Parathyroid adenoma (tissue), 2 donors: ENCODE results near the gene OVOL3.
A peak's percentile ranks its signal among the peaks of the same experiment; 100 is the strongest.

Experiments used
- H2AFZ ChIP-seq: fragments of 300-600 bp; sonication (generic); one replicate; pipeline ENCODE4 v1.7.0; 2017; ENCODE audit warnings: antibody characterized with exemption, mild to moderate bottlenecking
- H3K27ac ChIP-seq: fragments of 300-600 bp; sonication (generic); one replicate; pipeline ENCODE4 v1.7.0; 2017
- H3K27me3 ChIP-seq: fragments of 300-600 bp; sonication (generic); one replicate; pipeline ENCODE4 v1.7.0; 2017; ENCODE audit warnings: low read length; ENCODE audit not compliant: control insufficient read depth, insufficient read depth
- H3K36me3 ChIP-seq: fragments of 300-600 bp; sonication (generic); one replicate; pipeline ENCODE4 v1.7.0; 2017; ENCODE audit warnings: low read length; ENCODE audit not compliant: control insufficient read depth, insufficient read depth
- H3K4me1 ChIP-seq: fragments of 300-600 bp; sonication (generic); one replicate; pipeline ENCODE4 v1.7.0; 2017; ENCODE audit warnings: control low read depth
- H3K4me2 ChIP-seq: fragments of 300-600 bp; sonication (generic); one replicate; pipeline ENCODE4 v1.7.0; 2017; ENCODE audit warnings: low read length
- H3K4me3 ChIP-seq: fragments of 300-600 bp; sonication (generic); one replicate; pipeline ENCODE4 v1.7.0; 2017; ENCODE audit warnings: low read depth, low read length
- H3K79me2 ChIP-seq: fragments of 300-600 bp; sonication (generic); one replicate; pipeline ENCODE4 v1.7.0; 2017; ENCODE audit warnings: control low read depth
- H3K9ac ChIP-seq: fragments of 300-600 bp; sonication (generic); one replicate; pipeline ENCODE4 v1.7.0; 2017; ENCODE audit warnings: mild to moderate bottlenecking
- H3K9me3 ChIP-seq: fragments of 300-600 bp; sonication (generic); one replicate; pipeline ENCODE4 v1.7.0; 2017; ENCODE audit warnings: low read length; ENCODE audit not compliant: control insufficient read depth
- CTCF ChIP-seq: fragments of 300-600 bp; sonication (generic); IDR thresholded peaks from one replicate; pipeline ENCODE4 v1.7.0; 2017; ENCODE audit warnings: antibody characterized with exemption, mild to moderate bottlenecking
- donor health status: primary hyperparathyroidism.

Gene OVOL3

GRCh38 chr19:36152352-36153091 lies 41.6 kb downstream of the OVOL3 start, which contains the start of gene COX7A1:
Gene COX7A1, minus strand, starts transcription at chr19:36152447. Its CDS starts 40 bp downstream, at chr19:36152407.
- H3K9me3 ChIP-seq = no peaks in the 10 kb centered on the region
- peak within 1 kb of the TSS; percentile 98 for H3K27ac ChIP-seq
- H3K4me2 ChIP-seq = peak within 1 kb of the TSS; percentile 71
- H3K27me3 ChIP-seq = no peaks in the 10 kb centered on the region
- TF ChIP-seq CTCF = no peak
- H3K79me2 ChIP-seq = peaks cover 4% of the 10 kb centered on the region
- peak within 1 kb of the TSS; percentile 92 for H2AFZ ChIP-seq
- H3K36me3 ChIP-seq = no peaks in the 10 kb centered on the region
- H3K4me3 ChIP-seq = peak within 1 kb of the TSS; percentile 77
- no peaks in the 10 kb centered on the region for H3K4me1 ChIP-seq
- H3K9ac ChIP-seq = peak within 1 kb of the TSS; percentile 95

GRCh38 chr19:36153126-36153525 lies 42.2 kb downstream of the OVOL3 start:
- Histone ChIP-seq H3K27me3 (no peaks in the 10 kb centered on the region), H3K79me2 (peaks cover 4% of the 10 kb centered on the region), H2AFZ (peak overlapping the region; percentile 92), H3K27ac (peak overlapping the region; percentile 98), H3K9ac (no peak overlapping the region), H3K4me2 (peak overlapping the region; percentile 71), H3K4me1 (no peaks in the 10 kb centered on the region), H3K36me3 (no peaks in the 10 kb centered on the region), H3K9me3 (no peaks in the 10 kb centered on the region), H3K4me3 (peak overlapping the region; percentile 77)
- no peak for TF ChIP-seq CTCF

- Histone ChIP-seq H2AFZ (no peak overlapping the region), H3K27me3 (no peaks in the 10 kb centered on the region), H3K9me3 (no peaks in the 10 kb centered on the region), H3K4me3 (no peak overlapping the region), H3K27ac (no peak overlapping the region), H3K4me2 (no peak overlapping the region), H3K4me1 (no peaks in the 10 kb centered on the region), H3K9ac (no peak overlapping the region), H3K36me3 (no peaks in the 10 kb centered on the region), H3K79me2 (no peaks in the 10 kb centered on the region)
- TF ChIP-seq CTCF = no peak
Measured at GRCh38 chr19:36160821-36161596, 50.1 kb downstream of the OVOL3 start.
